GM21529 (cell line): Measurements from ENCODE around the gene THBS1.

Experiments used
- ATAC-seq: cut with Tn5 transposase; IDR thresholded peaks from one replicate; pipeline ENCODE4 v1.9.1; 2021; ENCODE audit not compliant: unreplicated experiment

The THBS1 gene

DNA sequence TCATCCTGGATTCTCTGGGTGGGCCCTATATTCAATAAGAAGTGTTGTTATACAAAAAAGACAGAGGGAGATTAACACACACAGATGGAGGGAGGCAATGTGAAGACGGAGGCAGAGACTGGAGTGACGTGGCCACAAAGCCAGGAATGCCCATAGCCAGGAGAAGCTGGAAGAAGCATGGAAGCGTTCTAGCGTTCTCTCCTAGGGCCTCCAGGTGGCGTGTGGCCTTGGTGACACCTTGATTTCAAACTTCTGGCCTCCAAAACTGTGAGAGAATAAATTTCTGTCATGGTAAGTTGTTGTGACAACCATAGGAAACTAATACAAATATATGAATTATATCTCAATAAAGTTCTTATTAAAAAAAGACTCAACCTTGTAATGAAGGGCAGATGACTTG lies 21.3 kb downstream of the THBS1 start:
- no peak for ATAC-seq

DNA sequence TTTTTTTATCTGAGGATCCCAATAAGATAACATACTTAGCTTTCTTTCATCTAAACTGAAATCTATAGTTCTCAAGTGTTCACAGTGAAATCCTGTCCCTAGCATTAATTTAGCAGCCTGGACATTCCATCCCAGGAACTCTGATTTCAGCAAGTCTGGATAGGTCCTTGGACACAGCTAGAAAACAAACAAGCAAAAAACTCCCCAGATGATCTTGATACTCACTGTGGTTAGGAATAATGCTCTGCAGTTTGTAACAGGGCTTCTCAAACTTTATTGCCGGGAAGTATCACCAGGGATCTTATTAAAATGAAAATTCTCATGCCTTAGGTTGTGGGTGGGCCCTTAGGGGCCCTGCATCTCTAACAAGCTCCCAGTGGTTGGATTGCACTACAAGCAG lies 24.3 kb downstream of the THBS1 start:
- ATAC-seq, result no peak

DNA sequence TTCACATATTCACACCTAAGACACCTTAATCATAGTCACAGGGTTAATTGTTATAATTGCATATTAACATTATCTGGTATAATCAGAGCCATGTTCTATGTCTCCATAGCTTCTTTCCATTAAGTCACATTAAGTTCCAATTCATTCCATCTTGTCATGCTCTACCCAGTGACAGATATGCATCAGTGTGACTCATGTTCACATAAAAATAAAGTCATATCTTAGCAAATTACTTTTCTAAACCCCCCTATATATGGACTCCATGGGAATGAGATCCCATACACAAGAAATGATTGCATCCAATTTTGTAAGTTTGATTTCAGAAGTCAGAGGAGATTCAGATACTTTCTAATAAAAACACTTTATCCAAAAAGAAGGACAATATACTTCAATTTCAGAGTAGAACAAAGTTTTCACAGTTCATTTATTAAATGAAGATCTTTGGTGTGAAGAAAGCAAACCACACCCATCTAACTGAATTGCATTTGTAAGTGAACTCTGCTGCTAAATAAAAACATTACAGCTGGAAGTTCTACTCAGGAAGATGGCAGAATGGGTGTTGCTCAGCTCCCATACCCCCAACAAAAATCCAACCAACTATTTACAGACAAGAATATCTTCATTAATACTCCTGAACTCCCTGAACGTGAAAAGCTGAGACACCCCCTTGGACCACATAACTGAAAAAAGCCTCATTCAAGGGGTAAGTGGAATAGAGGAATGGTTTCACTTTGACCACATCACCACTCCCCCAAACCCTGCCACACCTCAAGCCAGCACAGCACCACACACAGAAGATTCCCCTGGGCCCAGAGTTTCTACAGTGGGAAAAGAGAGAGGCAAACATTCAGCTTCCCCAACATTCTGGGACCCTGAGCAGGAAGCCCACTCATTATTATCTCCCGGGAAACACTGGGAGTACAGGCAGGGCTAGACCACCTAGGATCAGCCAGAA lies 27.6 kb downstream of the THBS1 start:
- no peak for ATAC-seq

DNA sequence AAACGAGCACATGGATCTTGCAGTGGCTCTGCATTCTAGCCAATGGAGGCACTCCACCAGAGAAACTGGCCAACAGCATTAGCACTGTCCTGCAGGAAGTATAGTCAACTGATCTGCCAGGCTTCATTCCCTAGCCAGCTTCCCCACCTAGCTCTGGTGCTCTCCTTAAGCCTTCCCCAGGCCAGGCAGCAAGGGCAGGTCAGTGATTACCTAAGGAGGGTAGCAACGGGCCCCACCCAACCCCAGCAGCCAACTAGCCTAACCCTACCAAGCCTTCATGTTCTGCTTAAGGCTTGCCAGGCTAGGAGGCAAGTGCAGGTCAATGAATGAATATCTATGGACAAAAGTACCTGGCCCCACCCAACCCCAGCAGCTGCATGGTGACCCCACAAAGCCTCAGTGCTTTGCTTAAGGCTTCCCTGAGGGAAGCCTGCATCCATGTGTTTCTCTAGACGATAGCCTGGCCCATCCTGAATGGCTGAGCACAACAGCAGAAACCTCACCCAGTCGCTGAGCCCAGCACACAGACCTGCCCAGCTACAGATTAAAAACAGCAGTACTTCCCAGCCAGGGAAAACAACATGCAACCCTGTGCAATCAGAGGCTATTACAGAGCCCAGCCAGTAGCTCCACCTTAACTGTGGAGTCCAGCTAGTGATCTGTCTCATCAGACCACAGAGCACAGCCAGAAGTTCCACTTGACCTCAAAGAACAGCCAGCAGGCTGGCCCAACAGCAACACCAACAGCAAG lies 28.5 kb downstream of the THBS1 start:
- ATAC-seq, result no peak

DNA sequence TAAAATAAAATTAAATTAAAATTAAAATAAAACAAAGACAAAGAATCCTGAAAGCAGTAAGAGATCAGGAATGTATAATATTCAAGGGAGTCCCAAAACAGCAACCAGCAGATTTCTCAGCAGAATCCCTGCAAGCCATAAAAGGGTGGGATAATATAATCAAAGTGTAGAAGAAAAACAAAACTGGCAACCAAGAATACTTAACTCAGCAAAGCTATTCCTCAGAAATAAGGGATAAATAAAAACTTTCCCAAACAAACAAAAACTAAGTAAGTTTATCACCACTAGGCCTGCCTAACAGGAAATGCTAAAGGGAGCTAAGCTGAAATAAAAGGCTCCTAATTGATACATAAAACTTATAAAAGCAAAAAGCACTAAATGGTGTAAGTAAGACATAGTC lies 29.8 kb downstream of the THBS1 start:
- no peak for ATAC-seq

DNA sequence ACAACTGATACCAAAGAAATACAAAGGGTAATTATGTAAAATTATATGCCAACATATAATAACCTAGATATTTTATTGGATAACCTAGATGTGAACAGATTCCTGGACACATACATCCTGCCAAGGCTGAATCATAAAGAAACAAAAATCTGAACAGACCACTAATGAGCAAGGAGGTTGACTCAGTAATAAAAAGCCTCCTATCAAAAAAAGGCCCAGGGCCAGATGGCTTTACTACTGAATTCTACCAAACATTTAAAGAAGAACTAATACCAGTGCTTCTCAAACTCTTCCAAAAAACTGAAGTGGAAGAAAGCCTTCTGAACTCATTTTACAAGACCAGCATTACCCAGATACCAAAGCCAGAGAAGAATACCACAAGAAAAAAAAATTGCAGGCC lies 32.4 kb downstream of the THBS1 start:
- no peak for ATAC-seq

DNA sequence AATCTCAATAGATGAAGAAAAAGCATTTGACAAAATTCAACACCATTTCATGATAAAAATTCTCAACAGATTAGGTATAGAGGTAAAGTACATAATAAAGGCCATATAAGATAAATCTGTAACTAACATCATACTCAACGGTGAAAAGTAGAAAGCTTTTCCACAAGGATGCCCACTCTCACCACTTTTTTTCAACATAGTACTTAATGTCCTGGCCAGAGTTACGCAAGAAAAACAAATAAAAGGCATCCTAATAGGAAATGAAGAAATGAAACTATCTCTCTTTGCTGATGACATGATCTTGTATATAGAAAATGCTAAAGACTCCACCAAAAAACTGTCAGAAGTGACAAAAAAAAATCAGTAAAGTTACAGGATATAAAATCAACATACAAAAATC lies 33.0 kb downstream of the THBS1 start:
- no peak for ATAC-seq

DNA sequence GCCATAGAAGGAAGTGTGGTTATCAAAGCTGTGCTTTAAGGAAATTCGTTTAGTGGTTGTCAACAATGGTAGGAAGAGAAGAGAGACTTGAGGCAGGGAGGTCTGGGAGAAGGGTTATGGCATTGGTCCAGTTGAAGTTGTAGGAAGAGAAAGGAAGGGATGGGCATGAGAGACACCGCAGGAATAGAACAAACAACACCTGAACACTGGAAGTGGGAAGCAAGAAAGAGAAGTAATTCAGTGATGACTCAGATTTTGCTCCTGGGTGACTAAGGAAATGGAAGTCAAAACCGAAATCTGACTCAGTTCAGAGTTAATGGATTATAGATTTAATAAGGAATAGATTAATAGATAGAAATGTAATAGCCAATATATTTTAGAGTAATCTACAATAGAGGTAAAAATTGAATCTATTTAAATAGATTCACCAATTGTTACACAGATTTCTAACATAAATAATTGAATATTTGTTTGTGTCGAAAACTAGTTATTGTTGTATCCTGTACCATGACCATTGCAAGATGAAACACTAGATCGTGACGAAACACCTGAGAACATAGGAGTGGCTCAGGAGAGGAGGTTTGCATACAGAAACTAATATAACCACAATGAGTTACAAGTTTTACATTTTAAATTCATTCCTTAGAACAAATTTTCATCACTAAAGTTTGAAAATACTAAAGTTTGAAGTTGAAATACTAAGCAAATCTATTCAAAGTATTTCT lies 36.0 kb downstream of the THBS1 start:
- no peak for ATAC-seq

- ATAC-seq, result no peak
These were observed 37.4 kb downstream of the THBS1 start for GRCh38 chr15:39618063-39618823.

DNA sequence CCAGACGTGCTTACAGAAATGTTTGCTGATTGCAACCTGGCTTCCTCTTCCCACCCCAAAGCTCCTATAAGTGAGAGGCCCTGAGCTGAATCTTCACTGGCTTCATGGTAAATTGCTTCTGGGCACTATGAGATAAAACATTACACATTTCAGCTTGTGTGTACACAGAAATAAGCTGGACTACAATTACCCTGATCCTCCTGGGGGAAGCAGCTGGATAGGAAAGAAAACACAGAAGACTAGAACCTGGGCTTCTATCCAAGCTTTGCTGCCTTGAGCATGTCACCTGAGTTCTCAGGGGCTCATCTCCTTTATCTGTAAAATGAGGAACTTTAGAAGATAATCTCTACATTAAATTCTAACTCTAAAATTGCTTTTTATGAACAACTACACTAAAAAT lies 40.3 kb downstream of the THBS1 start:
- ATAC-seq, result no peak

DNA sequence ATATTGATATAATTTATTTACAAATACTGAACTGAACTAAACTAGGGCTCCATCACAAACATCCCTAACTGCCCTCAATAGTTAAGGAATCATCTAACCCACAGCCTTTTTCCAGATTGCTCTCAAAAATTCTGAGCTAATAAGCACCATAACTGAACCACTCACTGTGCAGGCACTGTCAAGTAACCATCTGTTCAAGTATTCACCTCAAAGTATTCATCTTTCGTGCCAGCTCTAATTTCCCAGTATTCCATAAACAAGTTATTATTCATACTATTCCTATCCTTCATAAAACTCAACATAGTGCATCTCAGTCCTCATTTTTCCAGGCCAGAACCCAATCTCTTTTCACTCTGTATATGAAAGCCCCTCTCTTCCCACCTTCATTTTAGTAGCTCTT lies 41.1 kb downstream of the THBS1 start:
- no peak for ATAC-seq

- ATAC-seq, result no peak
These were observed 42.0 kb downstream of the THBS1 start for GRCh38 chr15:39622660-39623516.

DNA sequence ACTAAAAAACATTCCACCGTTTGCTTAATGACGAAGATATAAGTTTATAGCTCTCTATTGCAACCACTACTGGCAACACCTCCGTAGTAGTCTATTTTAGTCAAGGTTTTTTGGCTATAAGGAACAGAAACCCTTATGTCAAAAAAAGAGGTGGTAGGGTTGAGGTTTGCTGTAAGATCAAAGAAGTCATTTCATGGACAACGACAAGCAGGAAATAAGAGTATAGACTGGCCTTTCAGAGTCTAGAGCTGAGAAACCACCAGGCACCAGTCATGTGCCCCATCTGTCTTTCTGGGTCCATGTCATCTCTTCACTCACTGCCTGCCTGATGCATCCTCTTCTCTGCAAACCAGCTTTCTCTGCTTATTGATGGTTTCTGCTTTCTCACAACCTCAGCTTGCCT lies 42.7 kb downstream of the THBS1 start:
- peak; percentile 96 for ATAC-seq

DNA sequence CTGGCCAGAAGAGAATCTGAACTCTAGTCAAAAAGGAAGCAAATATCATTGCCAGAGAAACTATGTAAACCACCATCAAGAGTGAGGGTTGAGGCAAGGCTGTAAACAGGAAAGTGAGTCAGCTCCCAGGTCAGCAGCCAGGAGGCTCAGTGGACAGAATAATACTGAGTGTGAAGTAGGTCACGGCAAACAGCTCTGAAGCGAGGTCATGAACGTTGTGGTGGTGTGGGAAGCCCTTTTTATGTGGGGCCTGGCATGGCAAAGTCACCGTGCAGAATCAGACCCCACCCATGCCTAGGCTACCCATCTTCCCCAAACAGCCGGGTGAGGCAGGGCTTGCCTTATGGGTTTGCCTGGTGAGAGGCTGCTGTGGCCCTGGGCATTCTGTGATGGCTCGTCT lies 43.9 kb downstream of the THBS1 start:
- peak; percentile 38 for ATAC-seq

GRCh38 chr15:39625451-39625850 lies 44.6 kb downstream of the THBS1 start:
- no peak for ATAC-seq

DNA sequence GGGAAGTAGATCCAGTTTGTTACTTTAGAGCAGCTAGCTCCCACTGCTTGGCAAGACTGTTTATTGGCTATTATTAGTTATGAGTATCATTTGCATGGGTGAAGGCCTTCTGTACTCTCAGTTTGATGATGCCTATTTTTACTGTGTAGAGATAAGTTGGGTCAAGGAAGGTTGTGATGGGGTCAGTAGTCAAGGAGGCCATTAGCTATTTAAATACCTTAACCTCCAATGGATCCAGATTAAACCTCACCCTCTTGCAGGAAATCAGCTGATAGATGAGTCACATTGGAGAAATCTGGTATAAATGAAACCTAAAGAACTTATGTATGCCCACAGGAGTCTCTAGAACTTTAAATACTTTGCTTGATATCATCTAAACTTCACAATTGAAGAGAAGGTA lies 45.0 kb downstream of the THBS1 start:
- ATAC-seq, result no peak

DNA sequence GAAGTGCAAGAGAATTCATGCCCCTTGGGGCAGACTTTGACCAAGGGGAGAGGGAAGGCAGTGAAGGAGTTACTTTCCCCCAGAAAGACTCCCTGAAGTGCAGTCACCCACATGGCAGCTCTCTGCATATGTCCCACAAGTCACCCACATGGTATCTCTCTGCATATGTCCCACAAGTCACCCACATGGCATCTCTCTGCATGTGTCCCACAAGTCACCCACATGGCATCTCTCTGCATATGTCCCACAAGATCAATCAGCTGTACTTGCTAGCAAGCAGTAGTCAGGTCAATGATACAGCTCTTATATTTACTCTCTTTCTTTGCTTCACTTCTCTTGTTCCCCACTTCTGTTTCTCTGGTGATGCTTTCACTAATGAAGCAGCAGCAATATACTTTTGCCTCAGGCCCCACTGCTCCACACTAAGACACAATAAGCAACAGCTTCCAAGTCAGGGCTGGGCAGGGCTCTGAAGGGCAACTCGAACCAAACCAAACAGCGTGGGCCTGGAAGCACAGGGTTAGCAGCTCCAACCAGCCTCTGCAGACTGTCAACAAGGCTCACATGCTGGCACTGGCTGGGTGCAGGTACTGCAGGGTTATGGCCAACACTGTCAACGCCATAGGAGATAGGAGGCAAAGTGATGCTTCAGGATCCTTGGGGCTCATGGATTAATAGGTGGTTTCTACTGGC lies 46.7 kb downstream of the THBS1 start:
- ATAC-seq, result no peak

GRCh38 chr15:39628144-39628508 lies 47.2 kb downstream of the THBS1 start:
- ATAC-seq, result no peak

DNA sequence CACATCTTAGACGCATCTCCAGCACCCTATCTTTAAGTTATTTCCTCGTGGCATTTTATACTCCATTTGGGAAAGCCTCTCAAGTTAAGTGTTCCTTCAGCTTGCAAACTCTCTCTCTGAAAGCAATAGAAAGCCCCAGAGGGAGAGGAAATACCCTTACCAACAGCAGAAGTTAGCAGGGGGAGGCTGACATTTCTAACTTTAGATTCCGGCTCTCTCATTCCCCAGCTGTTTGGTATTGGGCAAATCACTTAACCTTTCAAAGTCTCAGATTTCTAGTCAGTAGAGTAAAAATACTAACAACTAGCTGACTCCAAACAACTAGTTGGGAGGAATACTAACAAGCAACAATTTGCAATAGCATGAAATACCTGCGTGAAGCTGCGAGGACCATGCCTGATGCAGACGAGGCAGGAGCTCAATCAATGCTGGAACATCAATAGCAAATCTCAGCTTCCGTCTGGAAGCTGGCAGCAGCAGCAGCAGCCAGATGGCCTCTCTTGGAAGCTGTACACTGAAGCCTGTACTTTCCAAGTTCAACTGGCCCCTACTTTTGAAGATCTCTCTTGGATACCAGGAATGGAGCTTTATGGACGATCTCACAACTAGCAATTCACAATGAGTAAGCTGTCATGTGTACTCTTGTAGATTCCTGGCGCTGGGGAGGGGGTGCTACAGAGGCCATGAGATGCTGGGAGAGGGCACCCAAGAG lies 47.8 kb downstream of the THBS1 start:
- ATAC-seq, result no peak
